Measurements from ENCODE around the gene PLA2G4F.

PLA2G4F gene

DNA sequence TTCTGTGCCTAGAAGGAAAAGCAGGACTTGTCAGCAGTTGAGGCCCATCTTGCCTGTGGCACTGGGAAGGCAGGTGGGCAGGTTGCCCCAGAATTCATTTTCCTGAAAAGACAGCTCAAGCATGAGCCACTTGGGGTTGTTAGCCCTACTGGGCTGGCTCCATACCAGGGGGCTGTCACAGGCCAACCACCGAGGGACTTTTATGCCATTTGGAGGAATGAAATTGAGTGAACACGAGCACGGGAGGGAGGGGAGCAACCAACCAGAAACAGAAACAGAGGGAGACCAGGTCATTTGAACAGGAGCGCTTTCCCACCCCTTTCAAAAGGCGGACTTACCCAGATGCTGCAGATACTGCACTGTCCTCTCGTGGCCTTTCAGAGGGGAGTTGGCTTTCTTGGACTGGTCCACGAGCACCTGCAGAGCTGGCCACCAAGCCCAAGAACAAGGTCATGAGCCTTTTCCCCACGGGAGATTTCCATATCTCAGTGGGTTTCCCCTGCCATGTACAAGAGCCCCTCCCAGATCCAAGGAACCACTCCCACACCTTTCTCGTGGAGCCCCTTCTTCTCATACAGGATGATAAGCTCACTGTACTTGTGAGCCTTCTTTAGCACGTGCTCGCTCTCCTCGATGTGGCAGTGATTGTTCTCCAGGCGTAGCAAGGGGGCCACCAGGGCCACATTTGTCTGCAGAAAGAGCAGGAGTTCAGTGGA is 9.9 kb upstream of the PLA2G4F start:
- DNase-seq (ENCODE audit: extremely low read depth in 1 of 2, low read depth in 1 of 2) = no peak

GRCh38 chr15:42165106-42165505 is 8.7 kb upstream of the PLA2G4F start:
- no peak for DNase-seq (ENCODE audit: extremely low read depth in 1 of 2, low read depth in 1 of 2)

DNA sequence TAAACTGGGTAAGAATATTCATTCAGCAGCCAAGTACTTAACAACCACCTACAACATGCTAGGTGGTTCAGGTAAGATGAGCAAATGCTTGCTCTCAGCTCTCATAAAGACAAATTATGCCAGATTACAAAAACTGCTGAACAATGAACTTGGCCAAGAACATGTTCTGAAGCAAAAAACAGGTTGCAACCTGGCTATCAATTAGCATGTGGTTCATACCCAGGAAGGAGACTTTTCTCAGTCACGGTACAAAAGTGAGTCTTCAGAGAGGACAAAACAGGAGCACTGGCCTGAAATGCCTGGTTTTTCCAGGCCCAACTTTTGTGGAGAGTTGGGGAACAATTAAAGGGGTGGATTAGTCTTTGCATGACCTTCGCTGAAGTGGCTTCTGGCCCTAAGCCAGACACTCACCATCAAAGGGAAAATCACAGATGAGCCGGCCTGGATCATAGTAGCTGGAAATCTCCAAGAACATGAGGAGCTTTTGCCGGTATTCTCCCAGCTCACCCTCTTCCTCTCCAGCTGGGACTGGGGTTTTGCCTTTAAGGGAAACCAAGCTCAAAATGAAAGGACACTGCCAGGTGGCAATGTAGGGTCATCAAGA is 7.6 kb upstream of the PLA2G4F start:
- no peak for DNase-seq (ENCODE audit: extremely low read depth in 1 of 2, low read depth in 1 of 2)

GRCh38 chr15:42163291-42163690 is 6.9 kb upstream of the PLA2G4F start:
- no peak for DNase-seq (ENCODE audit: extremely low read depth in 1 of 2, low read depth in 1 of 2)

DNA sequence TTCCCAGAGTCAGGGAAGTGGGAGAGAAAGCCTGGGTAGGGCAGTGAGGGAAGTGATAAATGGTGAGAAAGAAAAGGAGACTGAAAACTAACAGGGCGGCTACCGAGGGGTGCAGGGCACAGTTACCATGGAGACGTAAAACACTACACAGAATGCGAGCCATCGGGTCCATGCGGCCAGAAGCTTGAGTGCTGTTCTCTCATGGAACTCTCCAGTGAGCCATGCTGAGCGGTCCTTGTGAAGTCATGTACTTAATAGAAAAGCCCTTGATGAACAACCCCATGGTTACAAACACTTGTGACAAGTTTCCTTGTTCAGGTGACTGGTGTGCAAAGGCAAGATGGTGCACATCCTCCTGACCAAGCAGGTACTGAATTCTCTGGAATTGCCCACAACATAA is 3.7 kb upstream of the PLA2G4F start:
- no peak for DNase-seq (ENCODE audit: extremely low read depth in 1 of 2, low read depth in 1 of 2)

DNA sequence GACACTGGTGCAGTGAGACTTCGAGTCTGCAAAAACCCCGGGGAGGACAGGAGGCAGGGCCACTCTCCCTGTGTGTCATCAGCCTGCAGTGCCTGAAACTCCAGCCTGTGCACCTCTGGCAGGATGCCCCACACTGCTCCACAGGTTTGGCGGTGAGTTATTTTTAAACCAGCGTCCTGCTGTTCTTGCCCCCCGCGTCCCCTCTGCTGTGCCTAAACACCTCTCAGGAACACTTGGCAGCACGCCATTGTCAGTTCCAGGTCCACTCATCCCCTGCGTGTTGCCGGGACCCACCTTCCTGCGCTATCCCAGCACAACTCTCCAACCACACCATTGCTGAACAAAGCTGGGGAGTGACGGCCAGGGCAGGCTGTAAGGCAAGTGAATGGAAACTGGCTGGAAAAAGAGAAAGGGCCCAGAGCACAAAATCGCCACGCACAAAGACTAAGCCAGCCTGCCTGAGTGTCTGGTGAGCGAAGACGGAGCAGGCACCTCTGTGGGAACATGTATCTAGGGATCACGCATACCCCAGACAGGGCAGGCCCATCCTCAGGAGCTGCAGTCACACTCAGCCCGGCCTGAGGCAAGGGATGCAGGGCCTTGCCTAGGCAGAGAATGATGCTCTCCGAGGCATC is 3.1 kb upstream of the PLA2G4F start:
- DNase-seq (ENCODE audit: extremely low read depth in 1 of 2, low read depth in 1 of 2) = no peak

- DNase-seq (ENCODE audit: extremely low read depth in 1 of 2, low read depth in 1 of 2) = no peak
These were observed 2.5 kb upstream of the PLA2G4F start for GRCh38 chr15:42158941-42159340.

GRCh38 chr15:42157981-42158765 is 1.7 kb upstream of the PLA2G4F start:
- DNase-seq (ENCODE audit: extremely low read depth in 1 of 2, low read depth in 1 of 2) = no peak

GRCh38 chr15:42157381-42157780 is 945 bp upstream of the PLA2G4F start:
- no peak for DNase-seq (ENCODE audit: extremely low read depth in 1 of 2, low read depth in 1 of 2)

DNA sequence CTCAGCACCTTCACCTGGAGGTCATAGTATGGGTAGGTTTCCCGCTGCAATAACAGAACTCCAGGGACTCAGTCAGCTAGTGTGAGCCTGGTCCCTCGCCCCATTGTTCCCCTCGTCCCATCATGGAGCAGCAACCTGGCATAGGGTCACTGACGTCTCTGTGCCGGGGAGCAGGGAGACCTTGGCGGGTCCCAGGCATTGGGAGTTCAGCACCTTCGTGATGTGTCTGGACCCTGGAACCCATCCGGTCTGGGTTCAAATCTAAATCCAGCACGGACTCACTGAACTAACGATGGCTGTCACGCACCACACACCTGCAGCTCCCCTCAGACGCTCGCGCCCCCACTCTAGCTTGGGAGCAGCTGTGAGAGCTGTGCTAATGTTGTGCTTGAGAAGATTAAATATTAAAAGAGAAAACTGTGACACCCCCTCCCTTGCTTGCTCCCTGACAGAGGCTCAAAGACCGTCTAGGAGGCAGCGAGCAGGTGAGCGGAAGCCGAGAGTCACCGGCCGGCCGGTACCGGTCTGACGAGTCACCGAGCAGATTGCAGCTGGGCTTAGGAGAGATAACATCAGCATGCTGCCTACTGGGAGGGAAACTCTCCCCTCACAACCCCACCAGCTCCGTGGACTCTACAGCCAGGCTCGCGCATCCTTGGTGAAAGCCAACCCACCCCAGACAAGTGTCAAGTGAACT is 742 bp downstream of the PLA2G4F start:
- no peak for DNase-seq (ENCODE audit: extremely low read depth in 1 of 2, low read depth in 1 of 2)

DNA sequence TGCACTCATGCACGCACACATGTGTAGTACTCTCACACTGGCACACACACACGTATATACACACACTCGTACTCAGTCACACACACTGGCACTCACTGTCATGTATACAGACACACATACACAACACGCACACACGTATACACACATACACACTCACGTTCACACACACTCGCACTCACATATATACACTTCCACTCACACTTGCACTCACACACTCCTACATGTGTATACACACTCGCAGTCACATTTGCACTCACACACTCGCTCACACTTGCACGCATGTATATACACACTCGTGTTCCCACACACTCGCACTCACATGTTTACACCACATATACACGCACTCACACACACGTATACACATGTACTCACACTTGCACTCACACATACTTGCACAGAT is 1.5 kb downstream of the PLA2G4F start:
- no peak for DNase-seq (ENCODE audit: extremely low read depth in 1 of 2, low read depth in 1 of 2)

GRCh38 chr15:42154212-42154941 is 2.1 kb downstream of the PLA2G4F start:
- DNase-seq (ENCODE audit: extremely low read depth in 1 of 2, low read depth in 1 of 2) = no peak

- DNase-seq (ENCODE audit: extremely low read depth in 1 of 2, low read depth in 1 of 2) = no peak
These were observed 2.6 kb downstream of the PLA2G4F start for GRCh38 chr15:42153874-42154211.

GRCh38 chr15:42152921-42153698 is 3.3 kb downstream of the PLA2G4F start:
- DNase-seq (ENCODE audit: extremely low read depth in 1 of 2, low read depth in 1 of 2) = no peak

- no peak for DNase-seq (ENCODE audit: extremely low read depth in 1 of 2, low read depth in 1 of 2)
These were observed 4.1 kb downstream of the PLA2G4F start for GRCh38 chr15:42152196-42152920.

DNA sequence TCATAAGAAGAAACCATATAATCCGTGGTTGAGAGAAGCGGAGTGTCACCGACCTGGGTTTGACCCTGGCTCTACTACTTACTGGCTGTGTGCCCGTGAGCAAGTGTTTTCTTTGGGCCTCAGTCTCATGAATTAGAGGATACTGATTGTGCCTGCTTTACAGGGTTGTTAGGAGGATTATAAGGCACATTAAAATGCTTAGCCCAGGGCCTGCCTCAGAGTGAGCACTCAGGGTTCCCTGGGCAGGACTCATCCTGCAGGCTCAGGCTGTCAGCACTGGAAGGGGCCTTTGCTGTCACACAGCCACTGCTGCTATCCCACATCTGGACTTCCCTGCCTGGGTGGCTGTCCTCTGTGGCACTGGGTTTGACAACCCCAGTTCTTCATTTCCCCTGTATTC is 4.7 kb downstream of the PLA2G4F start:
- DNase-seq (ENCODE audit: extremely low read depth in 1 of 2, low read depth in 1 of 2) = no peak

GRCh38 chr15:42151141-42151561 is 5.3 kb downstream of the PLA2G4F start:
- DNase-seq (ENCODE audit: extremely low read depth in 1 of 2, low read depth in 1 of 2) = no peak

DNA sequence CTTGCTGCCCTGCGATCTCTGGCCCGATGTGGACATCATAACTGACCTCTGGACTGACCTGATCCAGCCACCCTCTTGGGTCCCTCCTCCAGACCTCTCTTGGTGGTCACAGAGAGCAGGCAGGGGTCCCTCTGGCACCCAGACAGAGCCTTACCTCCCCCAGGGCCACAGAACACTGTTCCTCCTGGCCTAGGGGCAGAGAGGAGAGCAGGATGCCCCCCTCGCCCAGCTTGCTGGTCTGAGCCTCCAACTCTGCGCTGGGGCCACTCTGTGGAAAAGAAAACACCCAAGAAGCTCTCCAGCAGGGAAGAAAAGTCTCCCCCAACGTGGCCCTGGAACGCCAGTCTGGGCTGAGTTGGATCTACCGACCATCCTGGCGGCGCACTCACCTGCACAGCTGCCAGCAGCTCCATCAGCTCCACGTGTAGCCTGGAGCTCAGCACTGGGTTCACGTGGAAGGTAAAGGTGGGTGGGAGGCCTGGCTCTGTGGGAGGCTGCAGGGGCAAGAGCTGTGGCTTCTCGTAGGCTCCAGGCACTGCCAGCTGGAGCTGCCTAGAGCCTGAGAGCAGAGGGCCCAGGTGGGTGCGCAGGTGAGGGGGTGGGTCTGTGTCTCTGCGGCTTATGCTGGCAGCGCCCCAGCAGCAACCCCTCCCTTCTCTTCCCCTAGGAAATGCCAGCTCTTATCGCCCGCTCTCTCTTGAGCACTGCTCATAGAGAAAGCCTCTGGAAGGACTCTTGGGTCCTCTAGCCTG is 6.0 kb downstream of the PLA2G4F start:
- DNase-seq (ENCODE audit: extremely low read depth in 1 of 2, low read depth in 1 of 2) = no peak
